ENCODE measurements around the gene CDK5RAP1.

The CDK5RAP1 gene

DNA sequence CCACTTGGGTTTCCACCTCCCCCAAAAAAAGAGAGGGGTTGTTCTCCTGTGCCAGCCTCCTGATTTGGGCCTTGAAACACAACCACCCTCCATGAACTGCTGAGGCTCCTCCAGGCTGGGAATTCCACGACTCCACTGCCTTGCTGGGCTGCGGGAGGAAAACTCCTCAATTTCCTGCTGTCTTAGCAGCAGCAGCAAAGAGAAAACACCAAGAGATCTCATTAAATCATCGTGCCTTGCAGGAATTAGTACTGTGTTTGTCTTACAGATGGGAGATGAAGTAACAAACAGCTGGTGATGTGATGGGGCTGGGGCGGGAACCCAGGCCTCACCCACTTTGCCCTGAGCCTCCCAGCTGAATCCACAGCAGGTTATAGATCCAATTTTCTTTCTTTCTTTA lies 89.3 kb downstream of the CDK5RAP1 start:
- Histone ChIP-seq H3K4me3 (ENCODE audit: low read length, poor library complexity, severe bottlenecking) (no peak overlapping the region), H3F3A (ENCODE audit: low read depth) (no peaks in the 10 kb centered on the region), H4K20me1 (ENCODE audit: insufficient read depth, low read length, poor library complexity, severe bottlenecking) (no peaks in the 10 kb centered on the region), H3K9ac (ENCODE audit: low read depth, low read length, poor library complexity, severe bottlenecking) (no peak overlapping the region), H3K4me2 (ENCODE audit: low read depth, low read length, poor library complexity, severe bottlenecking) (no peak overlapping the region), H2AFZ (ENCODE audit: low read length) (no peak overlapping the region), H3K27me3 (ENCODE audit: insufficient read depth, low read length, poor library complexity, severe bottlenecking) (no peaks in the 10 kb centered on the region), H3K9me2 (replicated peaks; ENCODE audit: low read depth, low read length) (no peaks in the 10 kb centered on the region), H3K79me2 (ENCODE audit: insufficient read depth, low read length) (no peaks in the 10 kb centered on the region), H3K4me1 (ENCODE audit: insufficient read depth, low read length, poor library complexity, severe bottlenecking) (no peaks in the 10 kb centered on the region), H3K36me3 (ENCODE audit: insufficient read depth, low read length) (no peaks in the 10 kb centered on the region), H3K9me3 (ENCODE audit: insufficient read depth, low read depth, low read length) (no peaks in the 10 kb centered on the region; the same call in 1 of the 2 replicates)
- no peak for TF ChIP-seq EZH2phosphoT487 (IDR thresholded peaks at IDR 0.05; ENCODE audit: borderline replicate concordance)
- TF ChIP-seq, protein P1, sequence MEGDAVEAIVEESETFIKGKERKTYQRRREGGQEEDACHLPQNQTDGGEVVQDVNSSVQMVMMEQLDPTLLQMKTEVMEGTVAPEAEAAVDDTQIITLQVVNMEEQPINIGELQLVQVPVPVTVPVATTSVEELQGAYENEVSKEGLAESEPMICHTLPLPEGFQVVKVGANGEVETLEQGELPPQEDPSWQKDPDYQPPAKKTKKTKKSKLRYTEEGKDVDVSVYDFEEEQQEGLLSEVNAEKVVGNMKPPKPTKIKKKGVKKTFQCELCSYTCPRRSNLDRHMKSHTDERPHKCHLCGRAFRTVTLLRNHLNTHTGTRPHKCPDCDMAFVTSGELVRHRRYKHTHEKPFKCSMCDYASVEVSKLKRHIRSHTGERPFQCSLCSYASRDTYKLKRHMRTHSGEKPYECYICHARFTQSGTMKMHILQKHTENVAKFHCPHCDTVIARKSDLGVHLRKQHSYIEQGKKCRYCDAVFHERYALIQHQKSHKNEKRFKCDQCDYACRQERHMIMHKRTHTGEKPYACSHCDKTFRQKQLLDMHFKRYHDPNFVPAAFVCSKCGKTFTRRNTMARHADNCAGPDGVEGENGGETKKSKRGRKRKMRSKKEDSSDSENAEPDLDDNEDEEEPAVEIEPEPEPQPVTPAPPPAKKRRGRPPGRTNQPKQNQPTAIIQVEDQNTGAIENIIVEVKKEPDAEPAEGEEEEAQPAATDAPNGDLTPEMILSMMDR (conservative IDR thresholded peaks at IDR 0.05; ENCODE audit: low read length), result no peak

DNA sequence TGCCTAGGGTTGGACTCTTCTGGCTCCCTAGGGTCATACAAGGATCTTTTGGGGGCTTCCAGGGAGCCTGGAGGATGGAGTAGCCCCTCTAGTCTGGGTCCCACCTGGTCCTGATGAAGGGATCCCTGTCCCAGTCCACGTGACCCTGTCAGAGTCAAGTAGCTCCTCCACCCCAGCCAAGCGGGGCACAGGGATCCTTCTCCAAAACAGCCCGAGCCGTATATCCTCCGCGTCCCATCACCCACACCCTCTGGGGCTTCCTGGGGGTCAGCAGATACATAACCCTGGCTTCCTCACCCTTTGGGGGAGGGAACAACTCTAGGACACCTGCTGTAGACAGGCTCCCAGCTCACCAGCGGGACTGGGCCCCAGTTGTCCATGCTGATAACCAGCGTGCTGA lies 90.3 kb downstream of the CDK5RAP1 start:
- H3K9ac ChIP-seq (ENCODE audit: low read depth, low read length, poor library complexity, severe bottlenecking), result no peak overlapping the region
- H3K36me3 ChIP-seq (ENCODE audit: insufficient read depth, low read length), result no peaks in the 10 kb centered on the region
- H3K4me2 ChIP-seq (ENCODE audit: low read depth, low read length, poor library complexity, severe bottlenecking), result no peak overlapping the region
- no peaks in the 10 kb centered on the region for H4K20me1 ChIP-seq (ENCODE audit: insufficient read depth, low read length, poor library complexity, severe bottlenecking)
- H3K9me3 ChIP-seq (ENCODE audit: insufficient read depth, low read depth, low read length), result no peaks in the 10 kb centered on the region; the same call in 1 of the 2 replicates
- H3K79me2 ChIP-seq (ENCODE audit: insufficient read depth, low read length), result no peaks in the 10 kb centered on the region
- TF ChIP-seq, protein P1 (conservative IDR thresholded peaks at IDR 0.05; ENCODE audit: low read length), result no peak
- TF ChIP-seq EZH2phosphoT487 (IDR thresholded peaks at IDR 0.05; ENCODE audit: borderline replicate concordance), result no peak
- no peaks in the 10 kb centered on the region for H3K4me1 ChIP-seq (ENCODE audit: insufficient read depth, low read length, poor library complexity, severe bottlenecking)
- H3K27me3 ChIP-seq (ENCODE audit: insufficient read depth, low read length, poor library complexity, severe bottlenecking), result no peaks in the 10 kb centered on the region
- no peaks in the 10 kb centered on the region for H3F3A ChIP-seq (ENCODE audit: low read depth)
- no peak overlapping the region for H2AFZ ChIP-seq (ENCODE audit: low read length)
- H3K4me3 ChIP-seq (ENCODE audit: low read length, poor library complexity, severe bottlenecking), result no peak overlapping the region
- no peaks in the 10 kb centered on the region for H3K9me2 ChIP-seq (replicated peaks; ENCODE audit: low read depth, low read length)

DNA sequence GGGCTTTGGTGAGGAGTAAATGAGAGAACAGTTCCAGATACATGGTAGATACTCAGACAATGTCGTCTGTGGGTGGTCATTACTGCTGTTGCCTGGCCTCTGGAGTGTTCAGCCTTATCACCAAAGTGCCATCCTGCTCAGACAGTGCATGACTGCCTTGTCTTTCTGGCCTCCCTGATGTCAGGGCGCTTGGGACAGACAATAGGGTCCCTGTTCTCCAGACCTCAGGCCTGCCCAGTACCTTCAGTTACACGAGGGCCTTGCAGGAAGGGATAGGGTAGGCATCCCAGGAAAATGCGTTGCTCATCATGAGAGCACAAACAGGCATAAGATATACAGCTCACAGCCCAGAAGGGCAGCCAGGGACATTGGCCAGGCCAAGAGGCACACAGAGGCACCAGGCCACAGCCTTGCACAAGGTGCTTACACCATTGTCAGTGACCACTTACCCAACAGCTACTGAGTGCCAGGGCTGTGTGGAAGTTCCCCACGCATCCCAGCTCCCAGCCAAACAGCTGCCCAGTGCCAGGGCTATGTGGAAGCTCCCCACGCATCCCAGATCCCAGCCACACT lies 90.9 kb downstream of the CDK5RAP1 start:
- Histone ChIP-seq H3K36me3 (ENCODE audit: insufficient read depth, low read length) (no peaks in the 10 kb centered on the region), H3K4me1 (ENCODE audit: insufficient read depth, low read length, poor library complexity, severe bottlenecking) (no peaks in the 10 kb centered on the region), H3K9me2 (replicated peaks; ENCODE audit: low read depth, low read length) (no peaks in the 10 kb centered on the region), H3K4me3 (ENCODE audit: low read length, poor library complexity, severe bottlenecking) (no peak overlapping the region), H3K79me2 (ENCODE audit: insufficient read depth, low read length) (no peaks in the 10 kb centered on the region), H3F3A (ENCODE audit: low read depth) (no peaks in the 10 kb centered on the region), H3K4me2 (ENCODE audit: low read depth, low read length, poor library complexity, severe bottlenecking) (no peak overlapping the region), H2AFZ (ENCODE audit: low read length) (no peak overlapping the region), H3K9ac (ENCODE audit: low read depth, low read length, poor library complexity, severe bottlenecking) (no peak overlapping the region), H3K9me3 (ENCODE audit: insufficient read depth, low read depth, low read length) (no peaks in the 10 kb centered on the region; the same call in 1 of the 2 replicates), H4K20me1 (ENCODE audit: insufficient read depth, low read length, poor library complexity, severe bottlenecking) (no peaks in the 10 kb centered on the region), H3K27me3 (ENCODE audit: insufficient read depth, low read length, poor library complexity, severe bottlenecking) (no peaks in the 10 kb centered on the region)
- no peak for TF ChIP-seq EZH2phosphoT487 (IDR thresholded peaks at IDR 0.05; ENCODE audit: borderline replicate concordance)
- TF ChIP-seq, protein P1 (conservative IDR thresholded peaks at IDR 0.05; ENCODE audit: low read length), result no peak

Data from Loucy (cell line).